H7 (cell line): ENCODE measurements around the gene AXIN2. TPM values are rescaled to one million over a fixed set of nuclear protein-coding genes. Genes with fewer than 3 reads are reported as not detected.

ENCODE experiments used
- DNase-seq: peaks from one replicate; pipeline ENCODE4 v3.0.0; 2012
- H3K27me3 ChIP-seq: 2 replicates; pipeline ENCODE4 v1.6.0; 2011; ENCODE audit warnings: mild to moderate bottlenecking, low read length; ENCODE audit not compliant: control insufficient read depth, insufficient read depth
- H3K36me3 ChIP-seq: replicated peaks from 2 replicates; pipeline ENCODE4 v1.5.1; 2011; ENCODE audit warnings: low read length; ENCODE audit not compliant: control insufficient read depth, insufficient read depth
- H3K4me3 ChIP-seq: 2 replicates; pipeline ENCODE4 v1.5.1; 2011; ENCODE audit warnings: low read depth, mild to moderate bottlenecking, control low read depth, low read length, moderate library complexity; ENCODE audit not compliant: insufficient read depth
- total RNA-seq: library from RNA; depleted of rRNA; stranded (reverse); fragments of >200 nt; shearing (Covaris generic); gene quantifications from 2 replicates; pipeline ENCODE4 v1.2.3, GENCODE V29; 2014

AXIN2 gene
- total RNA-seq, 1 experiment from 2014 or later = 36.1 TPM

DNA sequence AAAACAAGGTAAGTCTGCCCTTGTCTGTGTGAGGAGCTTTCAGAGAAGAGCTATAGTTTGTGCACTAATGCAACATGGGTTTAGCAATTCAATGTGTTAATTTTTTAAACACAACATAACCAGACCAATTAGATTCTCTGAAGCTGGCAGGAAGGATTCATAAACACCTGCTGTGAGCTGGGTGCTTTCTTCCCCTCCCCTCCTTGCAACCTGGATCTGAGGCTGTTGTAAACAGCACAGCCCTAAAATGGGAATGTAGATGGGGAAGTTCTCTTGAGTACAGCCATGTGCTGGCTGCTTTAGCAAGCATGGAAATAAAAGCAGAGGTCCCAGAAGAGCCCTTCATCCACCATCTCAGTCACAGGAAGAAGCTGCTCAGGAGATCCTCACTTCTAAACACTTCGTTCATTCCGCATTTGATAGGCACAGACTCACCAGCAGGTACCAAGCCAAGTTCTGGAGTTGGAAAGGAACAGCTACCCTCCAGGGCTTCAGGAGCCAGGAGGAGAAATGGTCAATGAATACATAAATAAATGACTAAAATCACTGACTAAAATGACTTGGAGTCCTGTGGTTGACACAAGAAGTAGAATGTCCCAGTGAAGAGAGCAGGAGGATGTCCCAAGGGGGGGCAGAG lies 21.7 kb downstream of the AXIN2 start:
- H3K4me3 ChIP-seq = no peak overlapping the region
- DNase-seq = no peak

DNA sequence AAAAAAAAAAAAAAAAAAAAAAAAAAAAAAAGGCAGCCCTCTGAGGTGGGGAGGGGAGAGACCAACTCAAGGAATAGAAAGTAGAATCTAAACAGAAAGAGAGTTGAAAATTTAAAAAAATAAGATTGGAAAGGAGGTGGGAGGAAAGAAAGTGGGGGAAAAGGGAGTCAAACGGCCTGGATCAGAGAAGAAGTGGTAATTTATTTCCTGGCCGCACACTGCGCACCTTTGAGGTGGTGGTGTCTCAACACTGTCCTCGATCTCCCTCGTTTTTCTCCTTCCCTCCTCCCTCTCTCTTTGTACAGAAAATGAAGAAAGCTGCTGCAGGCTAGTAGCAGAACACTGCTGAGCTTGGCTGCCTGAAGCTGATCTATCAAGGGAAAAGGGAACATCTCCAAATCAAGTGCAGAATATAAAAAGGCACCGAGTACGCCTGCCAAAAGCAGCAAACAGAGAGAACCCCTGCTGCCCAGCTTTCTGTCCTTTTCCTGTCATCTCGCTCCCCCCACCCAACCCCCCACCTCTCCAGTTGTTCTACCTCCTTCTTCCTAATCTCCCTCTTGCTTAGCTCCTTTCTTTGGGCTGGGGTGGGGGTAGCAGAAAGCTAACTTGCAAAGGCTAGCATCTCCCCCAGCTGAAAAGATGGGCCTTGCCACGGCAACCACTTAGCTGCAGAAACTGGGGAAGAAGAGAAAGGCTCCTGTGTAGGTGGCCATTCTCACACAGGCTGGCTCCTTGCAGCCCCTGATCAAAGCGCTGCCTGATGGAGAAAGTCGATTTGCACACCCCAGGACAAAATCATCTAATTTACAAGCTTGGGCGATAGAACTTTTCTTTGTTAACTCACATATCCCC lies 22.5 kb downstream of the AXIN2 start:
- Histone ChIP-seq H3K4me3 (no peak overlapping the region), H3K36me3 (peaks cover 34% of the 10 kb centered on the region), H3K27me3 (no peaks in the 10 kb centered on the region)
- DNase-seq = peak; percentile 64

More for the DNA sequence above, 21.7 kb downstream of the AXIN2 start:
- Histone ChIP-seq H3K36me3 (peaks cover 30% of the 10 kb centered on the region), H3K27me3 (no peaks in the 10 kb centered on the region)

DNA sequence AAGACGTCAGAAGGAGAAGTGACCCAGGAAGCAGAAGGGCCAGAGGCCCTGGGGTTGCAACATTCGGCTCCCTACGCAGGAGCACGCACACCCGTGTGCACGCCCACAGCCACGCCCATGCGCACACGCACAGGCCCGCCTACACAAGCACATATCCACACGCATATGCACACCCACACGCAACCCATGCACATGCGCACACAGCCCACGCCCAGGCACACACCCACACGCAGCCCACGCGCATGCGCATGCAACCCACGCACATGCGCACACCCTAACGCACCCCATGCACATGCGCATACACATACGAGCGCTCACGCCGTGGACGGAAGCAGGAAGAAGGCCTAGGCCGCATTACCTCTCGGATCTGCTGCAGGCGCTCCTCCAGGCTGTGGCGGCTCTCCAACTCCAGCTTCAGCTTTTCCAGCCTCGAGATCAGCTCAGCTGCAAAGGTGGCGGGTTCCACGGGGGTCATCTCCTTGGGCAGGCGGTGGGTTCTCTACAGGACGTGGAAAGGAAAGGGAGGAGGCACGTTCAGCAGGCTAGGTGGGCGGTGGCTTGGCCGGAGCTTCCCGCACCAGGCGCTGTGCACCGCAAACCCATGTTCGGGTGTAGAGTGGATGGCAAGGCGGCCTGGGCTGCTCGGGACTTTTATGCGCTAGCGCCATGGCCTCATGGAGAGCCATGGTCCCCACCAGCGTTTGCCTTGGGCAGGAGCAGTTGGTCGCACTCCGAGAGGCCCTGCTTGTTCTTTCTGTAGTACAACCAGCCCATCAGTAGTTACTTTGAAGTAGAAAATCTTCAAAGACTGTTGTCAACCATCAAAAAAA lies 23.4 kb downstream of the AXIN2 start:
- H3K4me3 ChIP-seq = no peak overlapping the region

GRCh38 chr17:65537343-65537844 lies 24.1 kb downstream of the AXIN2 start:
- H3K27me3 ChIP-seq = no peaks in the 10 kb centered on the region
- H3K36me3 ChIP-seq = peaks cover 47% of the 10 kb centered on the region
- DNase-seq = no peak
- no peak overlapping the region for H3K4me3 ChIP-seq

More for the DNA sequence above, 23.4 kb downstream of the AXIN2 start:
- H3K27me3 ChIP-seq = no peaks in the 10 kb centered on the region
- H3K36me3 ChIP-seq = peaks cover 41% of the 10 kb centered on the region
- peak; percentile 44 for DNase-seq

- DNase-seq = peak; percentile 47
- H3K27me3 ChIP-seq = no peaks in the 10 kb centered on the region
- H3K36me3 ChIP-seq = peaks cover 47% of the 10 kb centered on the region
- no peak overlapping the region for H3K4me3 ChIP-seq
Observed at GRCh38 chr17:65536573-65537342, 24.7 kb downstream of the AXIN2 start.

DNA sequence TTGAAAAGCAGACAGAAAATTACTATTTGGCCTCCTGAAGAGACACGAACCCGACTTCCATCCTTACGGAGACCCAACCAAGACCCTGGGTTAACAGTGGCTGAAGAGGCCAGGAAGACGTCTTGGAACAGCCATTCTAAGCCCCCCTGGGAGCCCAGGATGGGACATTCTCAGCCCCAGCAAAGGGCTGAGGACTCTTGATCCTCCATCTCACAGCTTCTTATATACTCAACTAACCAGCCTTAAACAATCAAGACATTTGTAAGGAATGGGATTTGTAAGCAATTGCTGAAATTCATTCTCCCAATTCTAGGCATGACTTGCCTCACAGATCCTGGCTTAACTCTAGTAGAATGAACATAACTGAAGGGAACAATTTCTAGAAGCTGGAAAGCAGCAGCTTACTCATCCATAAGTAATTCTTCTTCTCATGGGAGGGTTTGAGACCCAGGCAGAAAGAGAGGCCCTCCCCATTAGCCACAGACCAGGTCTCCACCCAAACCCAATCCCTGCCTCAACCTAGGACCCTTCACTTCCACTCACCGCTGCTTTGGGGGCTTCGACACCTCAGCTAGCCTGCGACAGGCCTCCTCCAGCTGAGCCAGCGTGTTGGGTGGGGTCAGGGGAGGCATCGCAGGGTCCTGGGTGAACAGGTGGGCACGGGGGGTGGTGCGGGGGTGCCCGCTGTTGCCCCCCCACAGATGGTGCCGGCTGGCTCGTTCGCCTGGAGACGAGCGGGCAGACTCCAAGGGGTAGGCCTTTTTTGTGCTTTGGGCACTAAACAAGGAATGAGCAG lies 25.5 kb downstream of the AXIN2 start:
- Histone ChIP-seq H3K36me3 (peaks cover 48% of the 10 kb centered on the region), H3K27me3 (no peaks in the 10 kb centered on the region), H3K4me3 (no peak overlapping the region)
- peak; percentile 26 for DNase-seq

- peaks cover 44% of the 10 kb centered on the region for H3K36me3 ChIP-seq
- H3K4me3 ChIP-seq = no peak overlapping the region
- no peak for DNase-seq
- no peaks in the 10 kb centered on the region for H3K27me3 ChIP-seq
Observed at GRCh38 chr17:65533852-65534457, 27.5 kb downstream of the AXIN2 start.

DNA sequence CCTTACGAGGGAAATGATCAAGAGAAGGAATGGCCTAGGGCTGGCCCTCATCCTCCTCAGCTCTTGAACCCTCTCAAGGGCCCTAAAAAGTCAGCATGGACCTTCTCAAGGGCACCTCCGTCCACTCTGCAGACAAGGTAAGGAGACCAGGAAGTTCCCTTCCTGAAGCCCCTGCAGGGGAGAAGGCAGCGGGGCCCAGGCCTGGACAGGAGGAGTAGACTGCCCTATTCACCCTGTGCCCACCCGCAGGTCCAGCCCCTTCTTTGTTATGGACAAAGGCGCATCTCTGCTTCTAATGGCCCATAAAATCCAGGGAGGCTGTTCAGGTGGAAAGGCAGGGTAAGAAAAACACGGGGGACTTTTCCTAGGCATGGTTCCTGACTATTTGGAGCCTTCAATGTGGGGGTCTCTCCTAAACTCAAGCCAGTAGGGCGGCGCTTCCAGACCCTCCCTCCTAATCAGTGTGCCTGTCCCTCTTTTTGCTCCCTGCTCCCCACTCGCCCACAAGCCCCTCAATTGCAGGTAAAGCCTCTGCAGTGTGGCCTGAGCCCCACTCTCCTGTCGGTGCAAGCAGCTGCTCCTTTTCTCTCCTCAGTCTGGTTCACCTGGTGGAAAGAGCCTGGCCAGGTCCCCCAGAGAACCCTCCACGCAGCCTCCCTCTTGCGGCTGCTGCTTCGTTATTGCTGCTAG lies 28.2 kb downstream of the AXIN2 start:
- peak; percentile 35 for DNase-seq
- Histone ChIP-seq H3K4me3 (no peak overlapping the region), H3K36me3 (peaks cover 46% of the 10 kb centered on the region), H3K27me3 (no peaks in the 10 kb centered on the region)

- no peak overlapping the region for H3K4me3 ChIP-seq
- peaks cover 39% of the 10 kb centered on the region for H3K36me3 ChIP-seq
- peak; percentile 31 for DNase-seq
- no peaks in the 10 kb centered on the region for H3K27me3 ChIP-seq
Observed at GRCh38 chr17:65532101-65532890, 29.2 kb downstream of the AXIN2 start.

DNA sequence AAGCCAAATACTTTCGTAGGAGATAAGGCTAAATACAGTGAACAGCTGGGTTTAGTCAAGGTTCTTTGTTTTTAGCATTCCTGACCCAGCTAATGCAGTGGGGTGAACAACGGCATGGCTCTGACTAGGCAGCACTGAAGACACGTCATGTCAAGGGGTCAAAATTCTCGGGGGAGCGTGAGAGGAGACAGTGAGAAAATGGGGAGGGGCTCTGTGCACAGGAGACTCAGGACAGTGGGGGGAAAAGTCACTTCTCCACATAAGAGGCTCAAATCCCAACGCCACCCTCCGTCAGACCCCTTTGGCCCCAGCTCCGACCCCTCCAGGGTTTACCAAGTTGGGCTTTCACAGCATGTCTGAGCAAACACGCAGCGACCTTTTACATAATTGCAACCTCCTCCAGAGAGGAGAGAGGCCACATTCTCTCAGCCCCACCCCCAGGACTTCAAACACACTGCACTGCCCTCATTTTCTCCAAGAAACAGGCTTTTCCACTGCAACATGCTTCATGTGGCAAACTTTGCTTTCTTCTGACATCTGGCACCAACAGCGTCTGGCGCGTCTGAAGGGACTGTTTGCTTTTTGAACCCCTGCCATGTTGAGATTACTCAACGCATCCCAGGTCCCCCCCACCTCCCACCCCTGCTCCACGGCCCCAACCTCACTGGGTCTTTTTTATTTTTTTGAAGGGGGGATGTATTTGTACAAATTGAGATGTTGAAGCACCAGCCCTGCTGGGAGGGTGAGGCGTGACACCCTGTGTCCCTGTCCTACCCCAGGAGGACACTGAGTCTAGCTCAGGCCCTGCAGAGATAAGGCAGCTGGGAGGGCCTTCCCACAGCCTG lies 30.0 kb downstream of the AXIN2 start:
- Histone ChIP-seq H3K27me3 (no peaks in the 10 kb centered on the region), H3K36me3 (peaks cover 35% of the 10 kb centered on the region), H3K4me3 (no peak overlapping the region)
- peak; percentile 81 for DNase-seq

GRCh38 chr17:65530523-65531255 lies 30.8 kb downstream of the AXIN2 start:
- Histone ChIP-seq H3K36me3 (peaks cover 29% of the 10 kb centered on the region), H3K27me3 (no peaks in the 10 kb centered on the region), H3K4me3 (no peak overlapping the region)
- peak; percentile 60 for DNase-seq
